HG02852 (cell line): ENCODE measurements around the gene UBAP2.

ENCODE experiments used
- ATAC-seq: cut with Tn5 transposase; IDR thresholded peaks from one replicate; pipeline ENCODE4 v1.9.1; 2021; ENCODE audit warnings: mild to moderate bottlenecking, moderate library complexity; ENCODE audit not compliant: unreplicated experiment

Gene UBAP2

DNA sequence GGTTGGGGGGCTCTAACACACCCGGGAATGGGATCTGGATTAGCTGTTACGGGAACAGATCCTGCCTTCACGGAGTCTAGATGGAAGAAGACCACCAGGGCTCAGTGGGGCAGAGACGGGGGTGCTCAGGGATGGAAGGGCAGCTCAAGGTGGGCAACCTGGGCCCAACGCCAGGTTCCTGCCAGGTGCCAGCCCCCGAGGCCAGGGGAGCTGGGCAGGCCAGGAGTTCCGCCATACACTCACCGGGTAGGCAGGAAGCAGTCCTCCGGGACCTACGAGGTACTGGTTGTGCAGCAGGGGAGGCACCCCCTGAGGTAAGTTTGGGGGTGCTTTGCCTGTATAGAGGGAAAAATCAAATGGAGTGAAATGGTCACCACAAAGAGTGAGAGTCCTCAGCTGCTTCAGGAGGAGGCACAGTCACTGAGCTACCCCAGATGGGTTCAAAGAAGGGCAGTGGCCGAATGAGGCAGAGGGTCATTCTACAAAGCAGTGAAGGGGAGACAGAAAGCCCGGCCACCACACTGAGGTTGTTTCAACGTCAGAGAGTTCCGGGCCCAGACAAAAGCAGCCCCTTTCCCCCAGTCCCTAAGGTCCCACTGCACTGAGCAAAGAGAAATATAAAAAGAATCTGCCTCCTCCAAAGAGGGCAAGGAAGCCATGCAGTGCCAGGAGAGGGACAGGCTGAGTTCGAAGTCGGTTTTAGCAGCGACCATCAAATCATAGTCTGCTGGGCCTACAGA is 121.8 kb downstream of the UBAP2 start:
- ATAC-seq: no peak

DNA sequence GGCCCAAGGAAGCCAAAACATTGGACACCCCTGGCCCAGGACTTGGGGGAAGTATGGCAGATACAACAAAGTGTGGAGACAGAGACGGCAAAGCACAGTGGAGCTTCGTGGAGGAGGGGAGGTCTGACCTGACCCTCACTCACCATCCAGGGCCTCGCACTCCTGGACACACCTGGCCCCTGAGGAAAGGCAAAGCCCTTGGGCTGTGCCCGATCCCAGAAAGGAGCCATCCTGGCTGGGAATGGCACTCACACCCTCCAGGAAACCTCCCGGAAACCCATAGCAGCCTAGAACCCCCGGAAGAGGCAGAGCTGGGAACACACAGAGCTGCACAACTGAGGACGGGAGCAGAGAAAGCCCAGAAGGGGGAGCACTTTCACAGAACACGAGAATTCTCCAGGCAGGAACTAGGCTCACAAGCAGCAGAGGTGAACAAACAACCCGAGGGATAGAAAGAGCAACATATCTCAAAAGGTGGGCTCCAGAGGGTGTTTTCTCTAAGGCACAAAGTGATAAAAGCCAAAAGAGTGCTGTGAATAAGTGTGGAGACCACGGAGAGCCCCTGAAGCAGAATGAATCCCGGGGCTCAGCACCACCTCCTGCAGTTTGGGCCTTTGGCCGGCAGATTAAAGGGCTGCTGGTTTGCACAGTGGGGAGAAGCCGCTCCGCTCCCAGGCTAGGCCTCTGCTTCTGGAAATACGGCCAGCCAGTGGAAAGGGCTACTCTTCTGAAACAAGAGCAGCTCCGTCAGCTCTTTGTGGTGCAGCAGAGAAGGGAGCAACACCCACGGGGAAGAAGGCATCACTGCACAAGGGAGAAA is 123.5 kb downstream of the UBAP2 start:
- ATAC-seq: no peak

DNA sequence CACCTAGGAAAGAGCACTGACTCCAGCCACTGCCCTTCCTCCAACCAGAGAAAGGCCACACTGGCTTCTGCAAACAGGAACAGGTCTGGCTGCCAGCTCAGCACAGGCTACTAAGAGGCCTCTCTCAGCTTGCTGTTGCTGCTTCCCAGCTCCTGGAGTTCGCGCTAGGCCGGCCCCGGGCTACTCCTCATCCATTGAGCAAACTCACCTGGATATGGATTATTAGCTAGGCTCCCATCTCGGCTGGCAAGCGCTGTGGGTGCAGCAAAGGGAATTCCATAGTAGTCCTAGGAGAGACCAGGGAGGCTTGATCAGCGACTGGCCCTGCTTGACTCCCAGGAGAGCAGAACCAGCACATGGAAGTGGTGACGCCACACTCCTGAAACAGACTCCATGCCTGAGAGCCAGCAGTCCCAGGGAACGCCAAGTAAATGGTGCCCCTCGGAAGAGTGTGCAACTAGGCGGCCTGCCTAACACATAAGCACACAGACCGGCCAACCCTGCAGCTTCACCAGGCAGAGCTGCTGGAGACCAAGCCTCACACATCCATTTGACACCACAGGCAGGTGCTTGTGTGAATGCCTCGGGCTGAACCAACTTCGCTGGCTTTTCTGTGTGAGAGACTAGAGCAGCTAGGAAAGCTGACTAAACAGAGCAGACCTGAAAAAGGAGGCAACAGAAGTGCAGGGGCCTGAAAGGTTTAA is 124.5 kb downstream of the UBAP2 start:
- no peak for ATAC-seq

DNA sequence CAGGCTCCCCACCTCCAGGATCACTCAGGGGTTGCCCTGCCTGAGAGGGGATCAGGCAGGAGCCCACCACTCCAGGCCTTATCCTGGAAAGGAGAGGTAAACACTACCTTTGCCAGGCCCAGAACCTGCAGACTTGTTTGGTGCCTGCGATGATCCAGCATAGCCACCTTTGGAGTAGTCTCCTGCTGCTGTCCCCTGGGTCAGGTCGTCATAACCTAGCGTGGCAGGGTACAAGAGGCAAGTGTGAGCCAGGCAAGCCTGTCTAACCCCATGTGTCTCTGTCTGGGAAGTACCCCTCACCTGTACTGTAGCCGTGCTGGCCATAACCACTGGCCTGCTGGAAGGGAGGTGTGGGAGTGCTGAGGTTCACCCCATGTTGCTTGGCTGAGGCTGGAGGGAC is 125.6 kb downstream of the UBAP2 start:
- ATAC-seq: no peak

DNA sequence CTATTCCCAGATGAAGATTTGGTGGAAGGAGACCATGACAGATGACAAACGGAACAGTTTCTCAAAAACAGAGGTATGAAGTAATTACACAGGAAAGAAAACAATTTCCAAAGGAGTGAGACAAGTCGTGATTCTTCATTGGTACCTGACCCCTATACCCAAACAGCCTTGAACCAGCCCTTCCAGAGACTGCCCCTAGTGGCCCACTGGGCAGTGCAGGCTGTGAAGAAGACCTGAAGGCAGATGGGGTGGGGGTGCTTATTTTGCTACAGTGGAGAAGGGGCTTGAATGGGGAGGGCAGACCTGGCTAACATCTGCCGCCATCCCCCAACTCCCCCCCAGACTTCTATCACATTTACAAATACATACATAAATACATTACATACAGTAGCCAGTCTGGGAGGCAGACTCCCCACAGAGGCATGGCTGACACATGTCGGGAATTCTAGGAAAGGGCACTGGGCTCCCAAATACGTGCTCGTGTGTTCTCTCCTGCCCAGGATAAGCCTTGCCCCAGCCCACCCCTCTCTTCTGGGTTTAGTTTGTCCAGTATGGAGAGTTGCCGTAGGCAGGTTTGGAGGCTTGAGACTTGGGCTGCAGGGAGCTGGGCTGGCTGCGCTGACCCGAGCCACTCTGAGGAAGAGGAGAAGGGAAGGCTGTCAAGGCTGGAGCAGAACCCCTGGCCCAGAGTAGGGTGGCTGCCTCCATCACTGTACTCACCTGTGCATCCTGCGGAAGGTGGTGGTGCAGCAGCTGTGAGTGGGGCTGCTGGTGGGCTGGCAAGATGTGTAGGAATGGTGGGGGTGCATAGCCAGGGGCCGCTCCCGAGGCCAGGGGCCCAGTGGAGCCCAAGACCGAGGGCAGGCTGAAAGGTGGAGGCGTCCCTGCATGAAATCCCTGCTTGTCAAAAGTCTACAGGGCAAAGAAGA is 126.5 kb downstream of the UBAP2 start:
- no peak for ATAC-seq

DNA sequence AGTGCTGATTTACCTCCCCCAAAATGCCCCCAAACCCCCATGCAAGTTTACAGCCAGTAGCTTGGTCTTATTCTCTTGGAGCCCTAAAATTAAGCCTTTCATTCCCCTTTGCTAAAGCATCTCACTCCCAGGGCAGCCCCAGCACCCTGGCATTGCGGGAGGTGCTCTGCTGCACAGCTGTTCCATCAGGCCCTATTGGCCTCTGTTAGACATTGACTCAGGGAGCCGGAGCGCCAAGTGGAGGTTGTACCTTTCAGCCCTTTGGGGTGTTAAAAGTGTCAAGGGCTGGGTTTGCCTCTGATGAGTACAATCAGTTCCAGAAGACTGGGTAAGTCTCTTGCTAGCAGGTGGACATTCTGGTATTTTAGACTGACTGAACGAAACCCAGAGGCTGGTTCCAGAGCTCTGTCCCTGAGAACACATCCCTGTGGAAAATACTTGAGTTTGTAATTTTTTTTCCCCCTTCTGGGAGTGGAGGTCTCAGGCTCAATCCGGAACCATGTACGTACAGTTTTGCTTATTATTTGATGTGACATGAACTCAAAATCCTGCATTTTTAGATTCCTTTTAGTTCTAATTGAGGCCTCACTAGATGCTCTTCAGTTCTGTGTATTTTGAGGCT is 129.3 kb downstream of the UBAP2 start:
- ATAC-seq: no peak

DNA sequence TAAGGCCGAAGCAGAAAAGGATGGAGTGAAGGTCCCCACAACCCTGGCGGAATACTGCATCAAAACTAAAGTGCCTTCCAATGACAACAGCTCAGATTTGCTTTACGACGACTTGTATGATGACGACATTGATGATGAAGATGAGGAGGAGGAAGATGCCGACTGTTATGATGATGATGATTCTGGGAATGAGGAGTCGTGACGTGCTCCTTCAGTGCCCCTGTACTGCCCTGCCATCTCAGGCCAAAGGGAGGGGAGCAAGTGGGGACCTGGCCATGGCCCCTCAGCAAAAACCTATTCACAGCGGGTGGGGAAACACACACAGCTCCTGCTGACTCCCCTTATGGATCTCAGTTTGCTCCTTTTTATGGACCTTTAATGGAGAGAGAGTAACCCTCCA is 131.7 kb downstream of the UBAP2 start:
- ATAC-seq: no peak

DNA sequence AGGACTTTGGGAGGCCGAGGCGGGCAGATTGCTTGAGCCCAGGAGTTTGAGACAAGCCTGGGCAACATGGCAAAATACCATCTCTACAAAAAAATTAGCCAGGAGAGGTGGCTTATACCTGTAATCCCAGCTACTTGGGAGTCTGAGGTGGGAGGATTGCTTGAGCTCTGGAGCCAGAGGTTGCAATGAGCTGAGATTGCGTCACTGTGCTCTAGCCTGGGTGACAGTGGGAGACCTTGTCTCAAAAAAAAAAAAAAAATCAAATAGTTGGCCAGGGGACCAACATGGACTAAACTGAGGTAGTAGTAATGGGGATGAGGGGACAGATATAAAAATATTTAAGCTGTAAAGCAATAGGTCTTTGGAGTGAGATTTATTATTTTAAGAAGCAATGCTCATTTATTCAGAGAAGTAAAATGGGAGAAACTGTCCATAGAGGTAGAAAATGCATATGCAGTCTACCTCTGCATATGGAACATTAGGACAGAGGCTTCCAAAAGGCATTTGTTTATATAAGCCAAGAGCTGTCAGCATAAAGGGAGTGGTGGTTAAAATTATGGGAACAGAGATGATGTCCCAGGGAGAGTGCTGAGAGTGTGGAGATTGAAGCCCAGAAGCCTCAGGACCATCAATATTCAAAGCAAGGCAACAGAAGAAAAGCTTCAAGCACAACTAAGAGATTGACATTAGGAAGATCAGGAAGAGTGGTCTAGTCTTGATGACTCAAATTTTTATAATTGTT is 133.6 kb downstream of the UBAP2 start:
- no peak for ATAC-seq

DNA sequence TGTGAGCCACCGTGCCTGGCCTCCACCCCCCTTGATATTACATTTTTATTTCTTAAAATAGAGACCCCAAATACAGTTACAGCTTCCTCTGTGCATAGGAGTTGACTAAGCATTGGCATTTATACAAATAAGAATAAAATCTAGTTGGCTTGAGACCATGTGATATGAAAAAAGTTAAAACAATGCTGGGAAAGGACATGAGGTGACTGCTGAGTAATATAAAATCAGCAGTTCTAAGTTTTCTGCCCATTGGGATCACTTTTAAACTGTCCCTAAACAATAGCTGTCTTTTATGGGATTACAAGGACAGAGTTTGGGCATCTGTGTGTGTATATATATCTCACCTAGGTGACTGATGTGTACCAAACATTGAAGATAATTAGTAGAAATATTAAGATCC is 135.1 kb downstream of the UBAP2 start:
- no peak for ATAC-seq

DNA sequence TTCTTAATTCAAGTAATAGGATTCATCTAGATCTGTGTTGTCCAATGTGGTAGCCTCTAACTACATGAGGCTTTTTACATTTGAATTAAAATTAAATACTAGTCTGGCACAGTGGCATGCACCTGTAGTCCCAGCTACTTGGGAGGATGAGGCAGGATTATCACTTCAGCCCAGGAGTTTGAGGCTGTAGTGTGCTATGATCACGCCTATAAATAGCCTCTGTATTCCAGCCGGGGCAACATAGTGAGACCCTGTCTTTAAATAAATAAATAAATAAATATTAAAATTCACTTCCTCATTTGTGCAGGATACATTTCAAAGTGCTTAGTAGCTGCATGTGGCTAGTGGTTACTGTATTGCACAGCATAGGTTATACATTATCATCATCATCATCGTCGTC is 139.9 kb downstream of the UBAP2 start:
- no peak for ATAC-seq

DNA sequence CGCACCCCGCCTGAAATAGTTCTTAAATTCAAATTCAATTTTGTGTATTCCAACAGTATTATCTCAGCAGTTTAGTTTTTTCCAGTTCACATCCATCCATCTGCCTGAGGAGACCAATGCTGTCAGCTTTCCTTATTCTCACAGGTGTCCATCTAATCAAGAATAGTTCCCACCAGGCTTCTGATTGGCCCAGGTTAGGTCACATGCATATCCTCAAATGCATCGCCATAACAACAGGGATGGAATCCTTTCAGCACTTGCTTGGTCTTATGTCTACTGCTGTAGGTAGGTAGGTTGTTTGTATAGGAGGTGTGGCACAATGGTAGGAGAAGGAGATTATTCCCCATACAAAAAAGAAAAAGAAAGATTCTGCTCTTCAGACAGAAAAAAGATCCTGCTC is 140.6 kb downstream of the UBAP2 start:
- no peak for ATAC-seq

DNA sequence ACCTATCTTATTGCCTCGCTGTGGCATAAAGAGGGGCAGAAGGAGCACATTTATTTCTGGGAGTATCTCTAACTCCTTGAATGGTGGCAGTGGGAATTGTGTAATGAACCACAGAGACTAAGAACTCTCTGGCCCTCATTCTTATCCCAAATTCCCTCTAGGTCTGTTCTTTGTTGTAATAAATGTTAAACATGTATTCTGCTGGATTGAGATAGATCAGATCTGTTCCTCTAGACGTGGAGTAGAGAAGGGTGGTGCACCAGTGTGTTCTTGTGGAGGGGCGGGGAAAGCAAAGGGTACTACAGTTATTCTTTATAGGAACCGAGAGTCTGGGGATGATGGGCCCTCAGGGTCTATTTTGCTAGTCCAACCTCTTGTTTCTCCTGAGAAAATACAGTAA is 141.3 kb downstream of the UBAP2 start:
- no peak for ATAC-seq

DNA sequence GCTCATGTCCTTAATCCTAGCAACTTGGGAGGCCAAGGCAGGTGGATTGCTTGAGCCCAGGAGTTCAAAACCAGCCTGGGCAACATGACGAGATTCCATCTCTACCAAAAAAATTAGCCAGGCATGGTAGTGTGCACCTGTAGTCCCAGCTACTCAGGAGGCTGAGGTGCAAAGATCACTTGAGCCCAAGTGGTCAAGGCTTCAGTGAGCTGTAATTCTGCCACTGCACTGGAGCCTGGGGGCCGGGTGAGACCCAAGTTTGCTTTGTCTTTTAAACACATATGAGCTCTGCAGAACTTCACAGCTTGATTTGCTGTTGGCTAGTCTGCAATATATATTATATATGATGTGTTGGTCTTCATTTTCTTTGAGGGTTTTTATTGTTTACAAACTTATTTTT is 141.9 kb downstream of the UBAP2 start:
- ATAC-seq: no peak

DNA sequence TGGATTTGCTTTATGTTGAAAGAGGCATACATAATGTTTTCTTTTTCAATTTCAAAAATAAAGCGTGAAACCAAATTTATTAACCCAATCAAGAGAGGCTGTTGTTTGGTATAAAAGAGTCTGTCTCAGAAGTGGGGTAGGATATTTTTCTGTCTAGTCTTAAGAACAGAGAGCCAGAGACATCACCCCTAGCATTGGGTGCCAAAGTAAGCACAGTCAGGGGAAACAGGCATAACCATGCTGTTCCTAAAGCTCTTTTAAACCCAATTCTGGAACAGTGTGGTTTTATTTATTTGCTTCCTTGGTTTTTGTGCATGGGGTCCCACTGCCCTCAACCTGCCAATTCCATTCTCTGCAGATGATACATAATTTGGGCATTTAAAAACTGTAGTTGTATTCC is 143.6 kb downstream of the UBAP2 start:
- ATAC-seq: no peak

DNA sequence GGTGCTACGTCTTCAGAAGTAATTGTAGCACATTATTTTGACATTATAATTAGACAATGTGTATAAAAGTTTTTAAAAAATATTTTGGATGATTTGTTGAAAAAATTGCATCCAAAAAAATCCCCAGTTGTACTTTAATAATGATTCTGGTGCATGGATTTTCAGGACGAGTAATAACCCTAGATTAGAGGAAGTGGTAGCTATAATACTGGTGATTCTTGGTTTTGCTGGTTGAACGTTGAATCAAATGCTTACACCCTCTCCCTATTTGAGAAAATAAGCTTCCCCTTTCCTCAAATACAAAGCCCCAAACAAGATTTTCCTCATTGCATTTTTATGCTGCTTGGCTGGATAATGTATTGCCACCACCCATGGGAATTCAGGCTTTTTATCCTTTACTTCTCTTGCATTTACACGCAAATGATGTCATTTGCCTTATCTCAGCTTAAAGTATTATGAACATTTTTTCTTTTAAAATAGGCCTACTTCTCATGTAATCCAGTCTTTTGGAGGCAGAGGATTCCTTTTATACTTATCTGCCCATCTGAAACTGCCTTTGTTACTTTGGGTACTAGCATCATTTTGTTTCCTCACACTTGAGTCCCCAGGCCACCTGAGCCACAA is 145.4 kb downstream of the UBAP2 start:
- no peak for ATAC-seq

DNA sequence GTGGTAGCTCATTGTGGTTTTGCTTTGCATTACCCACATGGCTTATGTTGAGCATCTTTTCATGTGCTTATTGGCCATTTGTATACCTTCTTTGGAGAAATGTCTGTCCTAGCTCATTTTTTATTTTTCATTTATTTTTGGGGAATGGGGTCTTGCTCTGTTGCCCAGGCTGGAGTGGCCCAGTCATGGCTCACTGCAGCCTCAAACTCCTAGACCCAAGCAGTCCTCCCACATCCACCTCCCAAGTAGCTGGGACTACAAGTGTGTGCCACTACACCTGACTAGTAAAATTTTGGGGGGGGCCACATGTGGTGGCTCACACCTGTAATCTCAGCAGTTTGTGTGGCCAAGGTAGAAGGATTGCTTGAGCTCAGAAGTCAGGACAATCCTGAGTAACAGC is 154.4 kb downstream of the UBAP2 start:
- no peak for ATAC-seq

DNA sequence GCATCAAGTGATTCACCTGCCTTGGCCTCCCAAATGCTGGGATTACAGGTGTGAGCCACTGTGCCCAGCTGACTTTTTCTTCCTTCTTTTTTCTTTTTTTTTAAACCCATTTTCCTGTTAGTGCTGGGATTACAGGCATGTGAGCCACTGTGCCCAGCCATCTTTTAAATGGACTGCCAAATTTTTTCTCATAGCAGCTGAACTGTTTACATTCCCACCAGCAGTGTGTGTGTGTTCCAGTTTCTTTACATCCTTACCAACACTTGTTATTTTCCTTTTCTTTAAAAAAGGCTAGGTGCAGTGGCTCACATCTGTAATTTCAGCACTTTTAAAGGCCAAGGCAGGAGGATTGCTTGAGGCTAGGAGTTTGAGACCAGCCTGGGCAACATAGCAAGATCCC is 154.8 kb downstream of the UBAP2 start:
- no peak for ATAC-seq

DNA sequence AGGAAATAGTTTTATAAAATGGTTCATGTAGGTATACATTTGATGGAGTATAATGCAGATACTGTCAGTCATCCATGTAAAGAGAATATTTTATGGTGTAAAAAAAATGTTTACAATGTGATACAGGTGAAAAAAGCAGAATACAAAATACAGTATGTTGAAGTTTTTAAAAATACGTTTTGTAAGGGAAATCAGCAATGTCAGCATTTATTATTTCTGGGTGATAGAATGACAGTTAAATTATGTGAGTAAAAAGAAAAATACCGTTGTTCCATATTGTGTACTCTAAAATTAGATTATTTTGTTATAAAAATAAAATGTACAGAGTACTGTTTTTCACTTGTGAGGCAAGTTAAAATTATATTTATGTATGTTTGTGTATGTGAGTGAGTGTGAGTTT is 162.7 kb downstream of the UBAP2 start:
- ATAC-seq: no peak
